GM12801 (cell line): ENCODE measurements around the gene NT5DC4.

Source experiments
- CTCF ChIP-seq: IDR thresholded peaks from one replicate; pipeline ENCODE4 v1.5.1; 2011; ENCODE audit warnings: control low read depth; ENCODE audit not compliant: insufficient read length; ENCODE audit errors: extremely low read depth

The NT5DC4 gene

GRCh38 chr2:112750560-112750843 lies 29.7 kb downstream of the NT5DC4 start:
- TF ChIP-seq CTCF, result no peak

GRCh38 chr2:112751451-112752197 lies 30.8 kb downstream of the NT5DC4 start:
- TF ChIP-seq CTCF, result no peak

DNA sequence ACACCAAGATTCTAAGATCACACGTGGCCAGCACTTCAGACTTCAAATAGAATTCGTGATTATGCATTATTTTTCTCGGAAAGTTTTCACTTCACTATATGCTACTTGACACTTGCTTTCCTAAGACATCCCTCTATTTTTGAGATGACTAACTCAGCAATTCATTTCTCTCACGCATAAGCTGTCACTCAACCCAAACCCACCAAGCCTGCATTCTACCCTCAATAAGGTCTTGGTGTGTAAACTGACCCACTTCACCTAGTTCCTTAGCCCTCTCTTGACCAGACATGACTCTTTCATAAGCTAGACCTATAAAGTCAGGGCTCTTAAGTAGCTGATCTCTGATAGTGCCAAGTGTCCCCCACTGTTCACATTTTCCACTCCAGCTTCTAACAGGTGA lies 31.8 kb downstream of the NT5DC4 start:
- TF ChIP-seq CTCF, result no peak

GRCh38 chr2:112754564-112754963 lies 33.7 kb downstream of the NT5DC4 start:
- no peak for TF ChIP-seq CTCF

GRCh38 chr2:112755444-112755843 lies 34.6 kb downstream of the NT5DC4 start:
- no peak for TF ChIP-seq CTCF

GRCh38 chr2:112756207-112756606 lies 35.4 kb downstream of the NT5DC4 start:
- TF ChIP-seq CTCF, result no peak

GRCh38 chr2:112757265-112757664 lies 36.4 kb downstream of the NT5DC4 start:
- TF ChIP-seq CTCF, result no peak
